DND-41 (cell line): ENCODE measurements around the gene CIDEA.

Experiments
- ATAC-seq: fragments of 200-7000 bp; cut with Tn5 transposase; 3 replicates; pipeline ENCODE4 v1.9.1; 2021; ENCODE audit warnings: low read depth; ENCODE audit not compliant: insufficient read depth
- DNase-seq: peaks from one replicate; pipeline ENCODE4 v3.0.0-alpha.2; 2020
- H2AFZ ChIP-seq: 2 replicates; pipeline ENCODE4 v1.6.0; 2012; ENCODE audit warnings: low read depth, low read length
- H3K27ac ChIP-seq: 2 replicates; pipeline ENCODE4 v1.5.1; 2012; ENCODE audit warnings: low read length, inconsistent platforms
- H3K27me3 ChIP-seq: fragments of 200-600 bp; sonication (generic); 2 replicates; pipeline ENCODE4 v1.6.0; 2012; ENCODE audit warnings: low read length, mild to moderate bottlenecking, inconsistent platforms; ENCODE audit not compliant: insufficient read depth, poor library complexity
- H3K36me3 ChIP-seq: 2 replicates; pipeline ENCODE4 v1.5.1; 2012; ENCODE audit warnings: low read length, inconsistent platforms; ENCODE audit not compliant: insufficient read depth
- H3K4me1 ChIP-seq: 2 replicates; pipeline ENCODE4 v1.5.1; 2012; ENCODE audit warnings: mild to moderate bottlenecking, low read length; ENCODE audit not compliant: insufficient read depth
- H3K4me2 ChIP-seq: 2 replicates; pipeline ENCODE4 v1.6.0; 2012; ENCODE audit warnings: mild to moderate bottlenecking, moderate library complexity, low read length, inconsistent platforms; ENCODE audit not compliant: insufficient read depth
- H3K4me3 ChIP-seq, 2 experiments: fragments of 200-600 bp in 1 of 2; shearing (Covaris generic) in 1 of 2; 2 replicates each; pipeline ENCODE4 v1.5.1; 2012 to 2016; ENCODE audit warnings: inconsistent platforms in 2 of 2, low read length in 2 of 2, mild to moderate bottlenecking in 2 of 2, low read depth in 1 of 2, moderate library complexity in 1 of 2
- H3K79me2 ChIP-seq: 2 replicates; pipeline ENCODE4 v1.6.0; 2012; ENCODE audit warnings: low read length, inconsistent platforms; ENCODE audit not compliant: insufficient read depth
- H3K9ac ChIP-seq: 2 replicates; pipeline ENCODE4 v1.6.0; 2012; ENCODE audit warnings: low read depth, mild to moderate bottlenecking, inconsistent platforms, low read length, moderate library complexity
- H3K9me3 ChIP-seq: 2 replicates; pipeline ENCODE4 v1.5.1; 2012; ENCODE audit warnings: low read length, moderate library complexity, mild to moderate bottlenecking, inconsistent platforms; ENCODE audit not compliant: insufficient read depth, severe bottlenecking
- H4K20me1 ChIP-seq: 2 replicates; pipeline ENCODE4 v1.6.0; 2012; ENCODE audit warnings: low read length; ENCODE audit not compliant: insufficient read depth
- EZH2 ChIP-seq: IDR thresholded peaks from 3 replicates; pipeline ENCODE4 v1.6.1; 2012; ENCODE audit warnings: borderline replicate concordance, low read depth, mild to moderate bottlenecking, moderate library complexity, low read length, inconsistent platforms; ENCODE audit not compliant: severe bottlenecking
- TF ChIP-seq, protein P1 (sequence below): IDR thresholded peaks from 2 replicates; pipeline ENCODE4 v1.5.1; 2012; ENCODE audit warnings: borderline replicate concordance, low read length, moderate library complexity, mild to moderate bottlenecking; ENCODE audit not compliant: poor library complexity, severe bottlenecking; ENCODE audit errors: extremely low read depth

CIDEA gene

DNA sequence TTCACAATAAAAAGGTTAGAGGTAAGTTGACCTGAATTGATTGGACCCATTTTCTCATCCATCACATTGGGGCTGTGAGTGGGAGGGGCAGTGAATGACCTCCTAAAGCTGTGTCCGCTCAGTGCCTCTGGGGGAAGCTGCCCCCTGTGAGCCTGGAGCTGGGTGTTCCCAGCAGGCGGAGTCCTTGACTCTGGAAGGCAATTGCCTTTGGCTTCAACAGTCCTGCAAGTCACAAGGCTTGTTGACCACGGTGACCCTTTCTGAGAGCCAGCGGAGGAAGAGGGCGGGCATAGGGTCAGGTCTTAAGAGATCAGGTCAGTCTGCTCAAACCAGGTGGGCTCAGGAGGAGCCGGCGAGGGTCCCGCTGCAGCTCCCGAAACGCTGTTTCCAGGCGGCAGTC is 1.1 kb upstream of the CIDEA start:
- TF ChIP-seq, protein P1, sequence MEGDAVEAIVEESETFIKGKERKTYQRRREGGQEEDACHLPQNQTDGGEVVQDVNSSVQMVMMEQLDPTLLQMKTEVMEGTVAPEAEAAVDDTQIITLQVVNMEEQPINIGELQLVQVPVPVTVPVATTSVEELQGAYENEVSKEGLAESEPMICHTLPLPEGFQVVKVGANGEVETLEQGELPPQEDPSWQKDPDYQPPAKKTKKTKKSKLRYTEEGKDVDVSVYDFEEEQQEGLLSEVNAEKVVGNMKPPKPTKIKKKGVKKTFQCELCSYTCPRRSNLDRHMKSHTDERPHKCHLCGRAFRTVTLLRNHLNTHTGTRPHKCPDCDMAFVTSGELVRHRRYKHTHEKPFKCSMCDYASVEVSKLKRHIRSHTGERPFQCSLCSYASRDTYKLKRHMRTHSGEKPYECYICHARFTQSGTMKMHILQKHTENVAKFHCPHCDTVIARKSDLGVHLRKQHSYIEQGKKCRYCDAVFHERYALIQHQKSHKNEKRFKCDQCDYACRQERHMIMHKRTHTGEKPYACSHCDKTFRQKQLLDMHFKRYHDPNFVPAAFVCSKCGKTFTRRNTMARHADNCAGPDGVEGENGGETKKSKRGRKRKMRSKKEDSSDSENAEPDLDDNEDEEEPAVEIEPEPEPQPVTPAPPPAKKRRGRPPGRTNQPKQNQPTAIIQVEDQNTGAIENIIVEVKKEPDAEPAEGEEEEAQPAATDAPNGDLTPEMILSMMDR, result no peak
- no peak for TF ChIP-seq EZH2
- Histone ChIP-seq H3K27ac (no peak overlapping the region), H2AFZ (no peak overlapping the region), H4K20me1 (no peaks in the 10 kb centered on the region), H3K27me3 (no peaks in the 10 kb centered on the region), H3K4me3 (no peak overlapping the region), H3K4me1 (no peaks in the 10 kb centered on the region), H3K9me3 (no peaks in the 10 kb centered on the region), H3K4me2 (no peak overlapping the region), H3K79me2 (no peaks in the 10 kb centered on the region), H3K9ac (no peak overlapping the region), H3K36me3 (no peaks in the 10 kb centered on the region)
- no peak for DNase-seq
- no peak for ATAC-seq

DNA sequence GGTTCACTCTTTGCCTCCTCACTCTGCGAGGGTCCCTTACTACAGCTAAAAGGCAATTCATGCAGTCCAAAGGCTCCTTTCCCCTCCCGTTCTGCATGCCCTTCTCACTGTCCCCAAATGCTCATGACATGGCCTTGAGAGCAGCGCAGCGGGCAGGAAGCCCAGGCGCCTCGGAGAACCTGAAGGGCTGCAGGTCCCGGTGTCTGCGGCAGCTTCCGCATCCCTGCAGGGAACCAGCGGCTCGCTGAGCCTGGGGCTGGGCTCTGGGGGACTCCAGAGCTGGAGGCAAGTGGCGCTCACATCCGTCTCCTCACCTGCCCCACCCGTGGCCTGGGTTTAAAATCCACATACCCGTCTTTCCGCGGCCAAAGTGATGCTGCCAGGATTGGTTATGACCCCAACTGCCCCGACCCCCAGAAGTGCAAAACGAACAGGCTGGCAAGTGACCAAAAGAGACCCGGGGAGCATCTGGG is 462 bp upstream of the CIDEA start:
- Histone ChIP-seq H3K36me3 (no peaks in the 10 kb centered on the region), H3K27me3 (no peaks in the 10 kb centered on the region), H3K4me3 (no peak overlapping the region), H3K4me2 (no peak overlapping the region), H4K20me1 (no peaks in the 10 kb centered on the region), H3K9ac (no peak overlapping the region), H3K27ac (no peak overlapping the region), H3K79me2 (no peaks in the 10 kb centered on the region), H2AFZ (no peak overlapping the region), H3K4me1 (no peaks in the 10 kb centered on the region), H3K9me3 (no peaks in the 10 kb centered on the region)
- no peak for ATAC-seq
- TF ChIP-seq, protein P1, result no peak
- no peak for TF ChIP-seq EZH2
- DNase-seq, result no peak

DNA sequence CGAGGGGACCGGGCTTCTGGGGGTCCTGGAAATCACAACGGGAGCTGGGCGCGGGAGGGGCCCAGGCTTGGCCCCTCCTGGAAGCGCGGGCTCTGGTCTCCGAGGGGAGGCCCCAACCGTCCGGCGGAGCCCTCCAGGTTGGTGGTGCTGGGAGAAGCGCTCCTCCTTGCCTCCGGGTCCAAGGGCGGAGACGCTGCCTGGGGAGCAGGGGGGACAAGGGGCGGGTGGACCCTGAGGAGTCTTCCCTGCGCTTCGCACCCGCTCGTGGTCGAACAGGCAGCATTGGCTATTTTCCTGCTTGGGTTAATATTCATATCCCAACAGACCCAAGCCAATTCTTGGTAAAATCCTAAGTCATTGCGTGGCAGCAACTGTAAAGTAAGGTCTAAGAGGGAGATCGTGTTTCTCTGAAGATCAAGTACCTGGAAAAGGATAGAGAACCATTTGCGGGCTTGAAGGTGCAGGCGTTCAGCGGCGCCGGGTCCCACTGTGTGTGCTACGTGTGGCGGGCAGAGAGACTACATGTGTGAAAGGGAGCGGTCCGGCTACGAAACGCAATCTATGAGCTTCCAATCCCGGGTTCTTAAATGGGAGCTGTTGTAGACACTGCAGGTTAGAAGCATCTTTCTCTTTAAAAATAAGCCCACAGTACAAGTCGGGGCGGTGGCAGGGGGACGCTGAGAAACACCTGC is 805 bp downstream of the CIDEA start:
- Histone ChIP-seq H2AFZ (no peak overlapping the region), H3K79me2 (no peaks in the 10 kb centered on the region), H3K27ac (no peak overlapping the region), H4K20me1 (no peaks in the 10 kb centered on the region), H3K9ac (no peak overlapping the region), H3K4me2 (no peak overlapping the region), H3K4me3 (no peak overlapping the region), H3K36me3 (no peaks in the 10 kb centered on the region), H3K9me3 (no peaks in the 10 kb centered on the region), H3K4me1 (no peaks in the 10 kb centered on the region), H3K27me3 (no peaks in the 10 kb centered on the region)
- DNase-seq, result no peak
- no peak for ATAC-seq
- TF ChIP-seq EZH2, result no peak
- TF ChIP-seq, protein P1, result no peak
